Effector memory CD8-positive, alpha-beta T cell (primary cell): ENCODE data around the gene SOCS6.

ENCODE experiments used
- ATAC-seq: fragments of 150-1000 bp; cut with Tn5 transposase; replicated peaks from 2 replicates; pipeline ENCODE4 v1.10.0; 2021; ENCODE audit warnings: mild to moderate bottlenecking, moderate library complexity
- DNase-seq, 3 experiments: peaks; one replicate each; pipeline ENCODE4 v3.0.0; 2021
- H3K27ac Mint-ChIP-seq, 2 donors: one replicate each; pipeline ENCODE4 v1.8.0; 2022; ENCODE audit warnings: mild to moderate bottlenecking in 2 of 2, mixed read lengths in 2 of 2, moderate library complexity in 2 of 2
- H3K27me3 Mint-ChIP-seq, 2 donors: one replicate each; pipeline ENCODE4 v1.8.0; 2022; ENCODE audit warnings: mixed read lengths in 2 of 2
- H3K36me3 Mint-ChIP-seq: one replicate; pipeline ENCODE4 v1.8.0; 2022; ENCODE audit warnings: mild to moderate bottlenecking, moderate library complexity, mixed read lengths; ENCODE audit not compliant: insufficient read depth
- H3K4me1 Mint-ChIP-seq, 2 donors: one replicate each; pipeline ENCODE4 v1.8.0; 2022; ENCODE audit warnings: low read depth in 2 of 2, mixed read lengths in 2 of 2
- H3K4me3 Mint-ChIP-seq, 2 donors: one replicate each; pipeline ENCODE4 v1.8.0; 2022; ENCODE audit warnings: mild to moderate bottlenecking in 2 of 2, mixed read lengths in 2 of 2, moderate library complexity in 2 of 2
- H3K9me3 Mint-ChIP-seq, 2 donors: one replicate each; pipeline ENCODE4 v1.8.0; 2022; ENCODE audit warnings: mixed read lengths in 2 of 2

The SOCS6 gene

DNA sequence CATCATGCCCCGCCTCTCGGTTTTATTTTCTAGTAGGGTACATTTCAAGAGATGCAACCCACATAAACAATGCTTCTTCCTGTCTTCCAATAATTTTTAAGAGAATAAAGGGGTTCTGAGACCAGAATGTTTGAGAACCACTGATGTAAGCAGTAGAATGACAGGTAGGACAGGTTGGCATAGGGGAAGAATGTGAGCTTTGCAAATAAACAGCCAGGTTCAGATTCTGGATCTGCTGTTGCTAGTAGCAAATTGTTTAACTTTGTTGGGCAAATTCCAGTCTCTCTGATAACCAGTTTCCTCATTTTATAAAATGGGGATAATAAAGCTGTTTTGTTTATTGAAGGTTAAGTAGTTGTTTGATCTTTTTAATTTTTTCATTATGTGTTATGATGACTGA is 32.8 kb downstream of the SOCS6 start:
- H3K27ac Mint-ChIP-seq: no peak overlapping the region
- DNase-seq (no peak), ATAC-seq (no peak)
- H3K4me3 Mint-ChIP-seq: no peak overlapping the region
- H3K36me3 Mint-ChIP-seq: no peaks in the 10 kb centered on the region
- no peaks in the 10 kb centered on the region for H3K4me1 Mint-ChIP-seq
- H3K9me3 Mint-ChIP-seq: no peaks in the 10 kb centered on the region
- H3K27me3 Mint-ChIP-seq: no peaks in the 10 kb centered on the region

DNA sequence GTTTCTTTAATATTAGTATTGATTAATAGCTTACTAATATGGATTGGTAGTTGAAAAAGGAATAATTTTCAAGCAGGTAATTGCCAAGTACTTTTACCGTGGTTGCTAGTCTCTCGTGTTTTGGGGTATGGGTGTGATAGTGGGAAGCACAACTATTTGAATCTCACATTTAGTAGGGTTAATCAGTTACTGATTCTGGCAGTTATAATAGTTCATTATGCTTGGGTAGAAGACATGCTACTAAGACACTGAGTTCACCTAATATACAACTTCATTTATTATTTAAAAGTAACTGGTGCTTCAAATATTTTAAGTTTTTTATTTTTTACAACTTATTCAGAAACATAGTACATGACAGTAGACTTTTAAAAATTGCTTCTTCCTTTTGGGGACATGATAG is 33.5 kb downstream of the SOCS6 start:
- no peak for DNase-seq
- Mint-ChIP-seq H3K4me3 (no peak overlapping the region), H3K27me3 (no peaks in the 10 kb centered on the region), H3K36me3 (no peaks in the 10 kb centered on the region), H3K9me3 (no peaks in the 10 kb centered on the region), H3K27ac (no peak overlapping the region), H3K4me1 (no peaks in the 10 kb centered on the region)
- ATAC-seq: no peak

DNA sequence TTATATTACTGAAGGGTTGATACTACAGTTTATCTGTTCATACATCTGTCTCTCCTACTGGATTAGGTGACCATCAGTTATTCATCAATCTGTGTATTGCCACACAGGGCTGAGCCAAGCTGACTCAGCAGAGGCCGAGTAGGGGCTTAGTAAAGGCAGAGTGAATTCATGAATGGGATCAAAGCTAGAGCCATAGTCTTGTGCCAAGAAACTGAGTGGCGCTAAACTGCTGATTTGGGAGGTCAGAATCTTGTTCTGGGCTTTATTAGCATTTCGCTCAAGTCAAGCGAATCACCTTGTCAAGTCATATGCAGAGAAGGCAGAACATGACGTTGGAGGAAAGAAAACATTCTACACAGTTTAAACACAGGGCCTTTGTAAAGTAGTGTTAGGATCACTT is 34.1 kb downstream of the SOCS6 start:
- H3K4me3 Mint-ChIP-seq: no peak overlapping the region
- ATAC-seq: no peak
- no peaks in the 10 kb centered on the region for H3K27me3 Mint-ChIP-seq
- H3K27ac Mint-ChIP-seq: no peak overlapping the region
- H3K4me1 Mint-ChIP-seq: no peaks in the 10 kb centered on the region
- H3K36me3 Mint-ChIP-seq: no peaks in the 10 kb centered on the region
- H3K9me3 Mint-ChIP-seq: no peaks in the 10 kb centered on the region
- no peak for DNase-seq

DNA sequence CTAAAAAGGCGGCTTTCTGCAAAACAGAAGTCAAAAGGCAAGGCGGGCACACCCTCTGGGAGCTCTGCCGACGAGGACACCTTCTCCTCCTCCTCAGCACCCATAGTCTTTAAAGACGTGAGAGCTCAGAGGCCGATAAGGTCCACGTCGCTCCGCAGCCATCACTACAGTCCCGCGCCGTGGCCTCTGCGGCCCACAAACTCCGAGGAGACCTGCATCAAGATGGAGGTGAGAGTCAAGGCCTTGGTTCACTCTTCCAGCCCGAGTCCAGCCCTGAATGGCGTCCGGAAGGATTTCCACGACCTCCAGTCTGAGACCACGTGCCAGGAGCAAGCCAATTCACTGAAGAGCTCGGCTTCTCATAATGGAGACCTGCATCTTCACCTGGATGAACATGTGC is 36.1 kb downstream of the SOCS6 start:
- Mint-ChIP-seq H3K4me3 (no peak overlapping the region), H3K4me1 (no peaks in the 10 kb centered on the region), H3K27me3 (no peaks in the 10 kb centered on the region), H3K27ac (no peak overlapping the region), H3K36me3 (no peaks in the 10 kb centered on the region), H3K9me3 (no peaks in the 10 kb centered on the region)
- ATAC-seq (no peak), DNase-seq (no peak)

DNA sequence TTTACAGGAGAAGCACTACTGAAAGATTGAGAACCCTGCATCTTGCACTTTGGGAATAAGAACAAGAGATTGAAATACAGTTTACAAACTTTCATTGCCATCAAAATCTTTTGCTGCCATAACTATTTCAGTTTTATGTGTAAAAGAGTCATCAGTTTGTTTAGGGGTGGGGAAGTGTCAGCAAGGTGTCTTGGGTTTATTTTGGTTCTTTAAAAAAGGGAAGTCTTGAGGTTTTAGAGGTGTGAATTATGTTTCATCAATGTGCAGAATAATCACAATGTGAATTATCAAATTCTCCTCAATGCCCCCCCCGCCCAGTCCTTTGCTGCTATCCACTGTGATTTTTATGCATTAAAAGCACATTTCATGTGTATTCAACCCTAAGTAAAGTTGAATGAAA is 37.4 kb downstream of the SOCS6 start:
- H3K9me3 Mint-ChIP-seq: no peaks in the 10 kb centered on the region
- no peaks in the 10 kb centered on the region for H3K4me1 Mint-ChIP-seq
- no peaks in the 10 kb centered on the region for H3K27me3 Mint-ChIP-seq
- no peak overlapping the region for H3K27ac Mint-ChIP-seq
- no peaks in the 10 kb centered on the region for H3K36me3 Mint-ChIP-seq
- no peak overlapping the region for H3K4me3 Mint-ChIP-seq
- no peak for DNase-seq
- no peak for ATAC-seq

DNA sequence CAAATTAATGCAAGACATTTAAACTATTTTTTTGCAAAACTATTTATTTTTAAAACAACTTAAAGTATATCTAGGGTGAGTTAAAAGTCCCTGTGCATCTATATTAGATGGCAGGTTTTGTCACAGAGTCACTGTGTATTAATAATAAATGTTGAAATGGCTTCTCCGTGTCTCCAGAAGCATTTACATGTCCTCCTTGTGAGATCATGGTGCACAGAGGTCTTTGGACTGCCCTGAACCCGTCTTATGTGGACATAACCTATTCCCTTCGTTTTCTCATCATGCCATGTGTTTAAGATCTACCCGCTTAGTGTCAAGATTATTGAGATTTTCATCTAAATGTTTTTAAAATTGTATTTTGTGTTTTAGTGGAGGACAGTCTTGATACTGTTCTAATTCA is 39.3 kb downstream of the SOCS6 start:
- DNase-seq (no peak), ATAC-seq (no peak)
- Mint-ChIP-seq H3K36me3 (no peaks in the 10 kb centered on the region), H3K9me3 (peaks cover 0 to 2% of the 10 kb centered on the region in 2 donors), H3K27ac (peak overlapping the region in 1 of 2 donors; percentile 32), H3K27me3 (no peaks in the 10 kb centered on the region), H3K4me3 (no peak overlapping the region), H3K4me1 (no peaks in the 10 kb centered on the region)

DNA sequence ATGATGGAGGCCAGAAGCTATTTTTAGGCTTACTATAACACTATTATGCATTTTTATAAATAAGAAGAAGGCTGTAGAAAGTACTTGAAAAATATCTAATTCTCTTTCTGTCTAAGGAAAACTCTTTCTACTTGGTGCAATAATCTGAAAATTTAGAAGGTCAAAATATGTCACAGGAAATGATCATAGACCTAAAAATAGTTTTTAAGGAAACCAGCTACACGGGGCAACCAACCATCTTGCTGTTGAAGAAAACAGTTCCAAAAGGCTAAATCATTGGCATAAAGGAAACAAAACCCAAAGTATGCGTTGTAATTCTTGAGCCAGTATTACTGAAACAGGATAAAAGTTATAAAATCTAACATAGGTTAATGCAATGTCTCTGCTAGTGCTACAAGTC is 40.2 kb downstream of the SOCS6 start:
- H3K9me3 Mint-ChIP-seq: peaks cover 0 to 2% of the 10 kb centered on the region in 2 donors
- H3K27ac Mint-ChIP-seq: no peak overlapping the region
- H3K4me1 Mint-ChIP-seq: no peaks in the 10 kb centered on the region
- H3K4me3 Mint-ChIP-seq: no peak overlapping the region
- DNase-seq (no peak), ATAC-seq (no peak)
- no peaks in the 10 kb centered on the region for H3K36me3 Mint-ChIP-seq
- H3K27me3 Mint-ChIP-seq: no peaks in the 10 kb centered on the region

DNA sequence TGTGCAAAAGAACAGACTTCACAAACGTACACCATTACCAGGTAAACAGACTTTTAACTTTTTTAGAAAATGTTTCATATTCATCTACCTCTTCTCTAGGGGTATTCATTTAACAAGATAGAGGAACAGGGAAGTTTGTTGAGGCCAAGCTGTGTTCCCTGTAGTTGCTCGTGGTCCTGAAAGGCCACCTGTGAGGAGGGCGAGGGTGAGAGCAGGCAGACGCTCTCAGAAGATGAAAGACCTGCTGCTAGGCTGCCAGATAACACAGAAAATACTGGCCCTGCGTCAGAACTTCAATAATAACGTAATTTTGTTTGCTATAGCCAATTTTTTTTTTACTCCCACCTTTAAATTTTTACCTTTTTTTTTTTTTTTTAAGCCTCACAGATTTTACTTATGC is 42.0 kb downstream of the SOCS6 start:
- no peaks in the 10 kb centered on the region for H3K27me3 Mint-ChIP-seq
- H3K4me1 Mint-ChIP-seq: no peaks in the 10 kb centered on the region
- H3K27ac Mint-ChIP-seq: no peak overlapping the region
- ATAC-seq (no peak), DNase-seq (no peak)
- no peaks in the 10 kb centered on the region for H3K36me3 Mint-ChIP-seq
- peaks cover 0 to 2% of the 10 kb centered on the region in 2 donors for H3K9me3 Mint-ChIP-seq
- H3K4me3 Mint-ChIP-seq: no peak overlapping the region

DNA sequence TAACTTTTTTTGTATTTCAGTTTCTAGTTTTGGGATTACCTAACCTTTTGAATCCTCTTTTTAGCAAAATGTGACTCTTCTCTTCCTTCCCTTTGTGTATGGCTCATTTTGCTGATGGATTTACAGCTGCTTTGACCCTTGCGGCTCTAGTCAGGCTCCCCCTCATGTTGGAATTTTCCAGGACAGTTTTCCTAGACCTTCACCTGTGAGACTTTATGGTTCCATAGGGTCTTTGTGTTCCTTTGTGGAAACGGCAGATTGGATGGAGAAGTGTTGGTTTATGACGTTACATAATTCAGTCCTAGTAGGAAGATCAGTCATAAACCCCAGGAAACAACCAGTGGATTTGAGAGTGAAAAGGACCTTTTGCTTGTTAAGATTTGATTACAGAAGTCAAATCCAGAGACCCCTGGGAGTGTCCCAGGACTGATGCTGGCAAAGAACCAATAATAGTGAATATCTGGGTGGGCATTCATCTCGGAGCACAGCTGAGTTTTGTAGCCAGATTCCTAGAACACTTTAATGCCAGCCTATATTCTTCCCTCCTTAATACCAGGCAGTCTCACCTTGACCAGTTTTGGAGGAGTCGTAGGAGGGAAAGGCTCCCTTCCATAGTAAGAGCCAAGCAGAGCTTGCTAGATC is 42.7 kb downstream of the SOCS6 start:
- no peak overlapping the region for H3K27ac Mint-ChIP-seq
- DNase-seq (no peak), ATAC-seq (no peak)
- H3K4me1 Mint-ChIP-seq: no peaks in the 10 kb centered on the region
- H3K9me3 Mint-ChIP-seq: peaks cover 0 to 2% of the 10 kb centered on the region in 2 donors
- H3K4me3 Mint-ChIP-seq: no peak overlapping the region
- H3K36me3 Mint-ChIP-seq: no peaks in the 10 kb centered on the region
- H3K27me3 Mint-ChIP-seq: no peaks in the 10 kb centered on the region

DNA sequence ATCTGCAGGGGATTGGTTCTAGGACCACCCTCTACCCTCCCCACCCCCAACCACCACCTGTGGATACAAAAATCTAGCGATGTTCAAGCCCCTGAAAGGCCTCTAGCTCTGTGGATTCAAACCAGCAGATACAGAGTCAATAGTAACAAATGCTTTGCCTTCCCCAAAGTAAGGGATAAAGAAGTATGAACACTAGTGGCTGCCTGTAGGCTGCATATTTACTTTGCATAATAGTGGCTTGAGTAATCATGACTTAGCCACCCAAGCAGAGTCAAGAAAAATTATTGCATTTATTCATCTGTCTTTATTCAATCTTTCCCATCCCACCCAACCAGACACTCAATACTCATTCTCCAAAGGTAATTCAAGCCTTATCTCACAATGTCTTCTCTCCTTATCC is 43.8 kb downstream of the SOCS6 start:
- H3K9me3 Mint-ChIP-seq: peaks cover 0 to 2% of the 10 kb centered on the region in 2 donors
- no peaks in the 10 kb centered on the region for H3K27me3 Mint-ChIP-seq
- no peaks in the 10 kb centered on the region for H3K36me3 Mint-ChIP-seq
- no peak overlapping the region for H3K27ac Mint-ChIP-seq
- DNase-seq (no peak), ATAC-seq (no peak)
- no peak overlapping the region for H3K4me3 Mint-ChIP-seq
- H3K4me1 Mint-ChIP-seq: no peaks in the 10 kb centered on the region

DNA sequence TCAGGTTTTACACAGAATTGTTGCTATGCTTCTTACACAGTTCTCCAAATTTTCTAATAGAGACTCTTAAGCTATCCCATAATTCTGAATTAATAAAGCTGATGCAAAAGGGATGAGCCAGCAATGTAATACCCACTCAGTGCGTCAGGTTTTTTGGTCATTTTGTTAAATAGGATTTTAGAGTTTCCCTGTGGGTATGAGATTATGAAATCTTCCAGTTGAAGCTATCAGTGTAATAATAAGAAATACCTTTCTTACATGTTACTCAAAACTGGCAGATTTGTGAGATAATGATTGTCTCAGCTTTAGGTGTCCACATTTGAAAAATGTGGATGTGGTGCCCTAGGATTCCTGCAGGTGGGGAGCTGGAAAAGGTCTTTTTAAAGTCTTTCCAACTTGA is 44.5 kb downstream of the SOCS6 start:
- DNase-seq: no peak
- H3K9me3 Mint-ChIP-seq: peaks cover 0 to 2% of the 10 kb centered on the region in 2 donors
- no peak overlapping the region for H3K4me3 Mint-ChIP-seq
- H3K4me1 Mint-ChIP-seq: no peaks in the 10 kb centered on the region
- ATAC-seq: no peak
- H3K27me3 Mint-ChIP-seq: no peaks in the 10 kb centered on the region
- H3K27ac Mint-ChIP-seq: no peak overlapping the region
- H3K36me3 Mint-ChIP-seq: no peaks in the 10 kb centered on the region

DNA sequence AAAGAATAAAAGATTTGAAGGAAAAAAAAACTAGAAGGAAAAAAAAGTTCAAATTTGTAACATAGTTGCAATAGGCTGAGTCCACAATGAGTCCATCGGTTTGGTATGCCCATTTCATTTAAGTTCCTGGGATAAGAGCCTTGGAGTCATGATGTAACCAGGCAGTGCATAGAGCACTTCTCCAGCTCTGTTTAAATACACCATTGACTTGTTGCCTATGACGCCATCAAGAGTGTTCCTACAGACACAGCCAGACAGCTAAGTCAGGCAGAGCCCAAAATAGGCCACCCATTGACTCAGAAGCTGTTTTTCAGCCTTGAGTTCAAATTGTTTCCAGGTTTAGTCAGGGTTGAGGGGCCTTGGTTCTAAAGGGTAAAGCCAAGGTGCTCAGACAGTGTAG is 44.9 kb downstream of the SOCS6 start:
- Mint-ChIP-seq H3K4me3 (no peak overlapping the region), H3K9me3 (peaks cover 0 to 2% of the 10 kb centered on the region in 2 donors), H3K27me3 (no peaks in the 10 kb centered on the region), H3K36me3 (no peaks in the 10 kb centered on the region), H3K4me1 (no peaks in the 10 kb centered on the region), H3K27ac (no peak overlapping the region)
- ATAC-seq (no peak), DNase-seq (no peak)

DNA sequence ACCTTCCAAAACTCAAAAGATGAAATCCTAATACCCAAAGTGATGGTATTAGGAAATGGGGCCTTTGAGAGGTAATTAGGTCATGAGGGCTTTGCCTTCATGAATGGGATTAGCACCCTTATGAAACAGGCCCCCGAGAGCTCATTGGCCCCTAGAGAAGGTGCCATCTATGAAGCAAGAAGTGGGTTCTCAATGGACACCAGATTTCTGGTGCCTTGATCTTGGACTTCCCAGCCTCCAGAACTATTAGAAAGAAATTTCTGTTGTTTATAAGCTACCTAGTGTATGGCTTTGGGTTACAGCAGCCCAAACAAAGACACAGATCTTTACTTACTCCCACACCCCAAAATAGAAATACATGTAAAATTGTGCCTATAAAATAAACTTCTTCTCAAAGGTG is 45.4 kb downstream of the SOCS6 start:
- no peak overlapping the region for H3K4me3 Mint-ChIP-seq
- DNase-seq (no peak), ATAC-seq (no peak)
- H3K36me3 Mint-ChIP-seq: no peaks in the 10 kb centered on the region
- H3K4me1 Mint-ChIP-seq: no peaks in the 10 kb centered on the region
- H3K9me3 Mint-ChIP-seq: peaks cover 0 to 2% of the 10 kb centered on the region in 2 donors
- H3K27me3 Mint-ChIP-seq: no peaks in the 10 kb centered on the region
- no peak overlapping the region for H3K27ac Mint-ChIP-seq

DNA sequence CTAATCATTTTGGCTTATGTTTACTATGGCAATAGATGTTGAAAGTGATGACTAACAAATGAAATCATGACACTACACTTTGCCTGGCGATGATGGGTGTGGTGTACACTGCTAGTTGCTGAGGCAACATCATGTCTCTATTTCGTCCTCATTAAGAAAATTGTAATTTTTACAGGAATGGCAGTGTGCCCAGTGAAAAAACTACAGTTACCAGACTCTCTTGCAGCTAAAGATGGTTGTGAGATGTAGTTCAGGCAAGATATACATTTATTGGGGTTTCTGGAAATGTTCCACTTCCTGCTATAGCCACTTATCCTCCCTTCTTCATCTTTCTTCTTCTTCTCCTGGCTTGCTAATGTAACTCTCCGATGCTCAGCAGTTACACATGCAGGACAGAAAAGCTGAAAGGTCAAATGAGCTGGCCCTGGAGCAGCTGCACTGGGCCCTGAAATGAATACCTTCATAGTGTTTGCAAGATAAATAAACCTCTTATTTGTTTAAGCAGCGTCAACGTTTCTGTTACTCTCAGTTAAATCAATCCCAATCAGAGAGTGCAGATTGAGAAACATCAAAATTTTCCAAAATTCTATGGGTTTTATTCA is 46.0 kb downstream of the SOCS6 start:
- H3K27me3 Mint-ChIP-seq: no peaks in the 10 kb centered on the region
- DNase-seq (no peak), ATAC-seq (no peak)
- no peaks in the 10 kb centered on the region for H3K4me1 Mint-ChIP-seq
- no peak overlapping the region for H3K4me3 Mint-ChIP-seq
- H3K27ac Mint-ChIP-seq: peak overlapping the region in 1 of 2 donors; percentile 31
- peaks cover 0 to 2% of the 10 kb centered on the region in 2 donors for H3K9me3 Mint-ChIP-seq
- H3K36me3 Mint-ChIP-seq: no peaks in the 10 kb centered on the region
